ENCODE measurements around the gene RPLP1.

The RPLP1 gene

DNA sequence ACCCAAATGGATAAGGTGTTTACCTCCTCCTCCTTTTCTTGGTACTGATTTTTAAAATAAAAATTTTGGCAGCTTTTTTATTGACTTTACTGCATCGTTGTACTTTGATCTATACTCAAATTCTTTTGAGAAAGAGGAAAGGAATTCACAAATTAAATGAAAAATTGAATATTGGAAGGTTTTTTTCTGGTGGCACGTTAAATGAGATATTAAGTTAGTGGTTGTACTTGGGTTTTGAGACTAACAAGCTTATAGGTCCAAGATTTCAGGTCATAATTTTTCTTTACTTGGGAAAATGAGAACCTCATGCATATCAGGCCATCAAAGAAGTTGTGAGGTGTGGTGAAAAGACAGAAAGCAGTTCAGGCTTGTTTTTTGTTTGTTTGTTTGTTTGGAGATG is 14.1 kb downstream of the RPLP1 start:
- TF ChIP-seq, protein P1, sequence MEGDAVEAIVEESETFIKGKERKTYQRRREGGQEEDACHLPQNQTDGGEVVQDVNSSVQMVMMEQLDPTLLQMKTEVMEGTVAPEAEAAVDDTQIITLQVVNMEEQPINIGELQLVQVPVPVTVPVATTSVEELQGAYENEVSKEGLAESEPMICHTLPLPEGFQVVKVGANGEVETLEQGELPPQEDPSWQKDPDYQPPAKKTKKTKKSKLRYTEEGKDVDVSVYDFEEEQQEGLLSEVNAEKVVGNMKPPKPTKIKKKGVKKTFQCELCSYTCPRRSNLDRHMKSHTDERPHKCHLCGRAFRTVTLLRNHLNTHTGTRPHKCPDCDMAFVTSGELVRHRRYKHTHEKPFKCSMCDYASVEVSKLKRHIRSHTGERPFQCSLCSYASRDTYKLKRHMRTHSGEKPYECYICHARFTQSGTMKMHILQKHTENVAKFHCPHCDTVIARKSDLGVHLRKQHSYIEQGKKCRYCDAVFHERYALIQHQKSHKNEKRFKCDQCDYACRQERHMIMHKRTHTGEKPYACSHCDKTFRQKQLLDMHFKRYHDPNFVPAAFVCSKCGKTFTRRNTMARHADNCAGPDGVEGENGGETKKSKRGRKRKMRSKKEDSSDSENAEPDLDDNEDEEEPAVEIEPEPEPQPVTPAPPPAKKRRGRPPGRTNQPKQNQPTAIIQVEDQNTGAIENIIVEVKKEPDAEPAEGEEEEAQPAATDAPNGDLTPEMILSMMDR (IDR thresholded peaks at IDR 0.05; ENCODE audit: insufficient read depth, low read length, poor library complexity, severe bottlenecking), result no peak
- no peaks in the 10 kb centered on the region for H3K27me3 ChIP-seq (replicated peaks; ENCODE audit: control insufficient read depth, insufficient read depth, low read length)
- H3K36me3 ChIP-seq (ENCODE audit: control insufficient read depth, insufficient read depth, low read length), result no peaks in the 10 kb centered on the region
- H3K4me3 ChIP-seq (replicated peaks; ENCODE audit: low read depth, low read length), result no peak overlapping the region
- no peak for DNase-seq (ENCODE audit: extremely low read depth, insufficient read length)

DNA sequence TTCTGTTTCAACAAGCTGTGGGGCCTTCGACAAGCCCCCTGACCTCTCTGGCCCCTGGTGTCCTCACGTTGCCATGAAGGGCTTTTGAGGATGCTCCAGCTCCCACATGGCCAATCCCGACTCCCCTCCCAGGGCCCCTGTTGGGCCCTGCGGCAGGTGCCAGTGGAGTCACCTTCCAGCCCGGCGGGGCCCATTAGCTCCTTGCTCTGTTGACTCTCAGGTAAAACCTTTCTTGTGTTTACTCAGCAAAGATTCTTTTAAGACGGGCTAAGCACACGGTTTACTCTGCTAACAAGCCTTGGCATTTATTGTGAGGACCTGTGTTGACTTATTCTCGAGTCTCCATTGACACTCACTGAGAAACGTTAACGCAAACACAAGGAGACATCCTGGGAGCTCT is 15.0 kb downstream of the RPLP1 start:
- DNase-seq (ENCODE audit: extremely low read depth, insufficient read length), result no peak
- TF ChIP-seq, protein P1 (IDR thresholded peaks at IDR 0.05; ENCODE audit: insufficient read depth, low read length, poor library complexity, severe bottlenecking), result no peak
- H3K27me3 ChIP-seq (replicated peaks; ENCODE audit: control insufficient read depth, insufficient read depth, low read length), result no peaks in the 10 kb centered on the region
- H3K4me3 ChIP-seq (replicated peaks; ENCODE audit: low read depth, low read length), result no peak overlapping the region
- no peaks in the 10 kb centered on the region for H3K36me3 ChIP-seq (ENCODE audit: control insufficient read depth, insufficient read depth, low read length)

DNA sequence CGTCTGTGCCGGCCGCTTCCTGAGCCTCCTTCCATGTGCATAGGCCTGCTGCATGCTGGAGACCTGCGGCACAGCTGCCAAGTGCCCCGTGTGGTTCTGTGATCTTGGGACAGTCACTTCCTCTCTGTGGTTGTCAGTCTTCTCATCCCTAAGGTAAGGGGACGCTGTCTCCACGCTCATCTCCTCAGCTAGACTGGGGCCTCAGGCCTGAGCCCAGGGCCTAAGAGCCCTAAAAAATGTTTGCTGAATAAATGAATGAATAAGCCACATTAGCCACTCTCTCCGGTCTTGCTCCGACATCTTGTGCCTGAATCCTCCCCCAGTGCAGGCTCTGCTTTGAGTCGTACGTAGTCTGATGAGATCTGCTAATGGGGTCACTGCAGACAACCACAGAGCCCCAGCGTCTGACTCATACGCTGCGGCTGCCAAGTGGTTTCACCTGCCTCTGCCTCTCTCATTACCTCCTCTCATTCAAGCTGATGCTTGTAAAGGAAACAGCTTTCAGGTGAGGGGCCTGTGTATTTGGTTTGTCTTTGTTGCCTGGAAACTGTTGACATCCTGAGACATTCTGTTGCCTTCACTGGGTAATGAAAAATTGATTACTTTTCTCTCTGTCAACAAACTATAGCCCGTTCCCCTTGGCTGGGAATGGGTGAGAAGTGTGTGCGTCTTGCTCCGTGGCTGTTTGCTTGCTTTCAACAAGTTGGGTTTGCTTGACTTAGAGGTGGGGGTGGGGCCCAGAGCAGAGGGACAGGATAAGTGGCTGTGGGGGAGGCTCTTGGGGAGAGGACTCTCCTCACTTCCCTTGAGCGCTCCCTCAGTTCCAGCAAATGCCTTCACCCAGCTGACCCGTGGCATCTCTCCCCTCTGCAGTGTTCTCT is 15.9 kb downstream of the RPLP1 start:
- peak; percentile 74 for DNase-seq (ENCODE audit: extremely low read depth, insufficient read length)
- TF ChIP-seq, protein P1 (IDR thresholded peaks at IDR 0.05; ENCODE audit: insufficient read depth, low read length, poor library complexity, severe bottlenecking), result no peak
- Histone ChIP-seq H3K27me3 (replicated peaks; ENCODE audit: control insufficient read depth, insufficient read depth, low read length) (no peaks in the 10 kb centered on the region), H3K36me3 (ENCODE audit: control insufficient read depth, insufficient read depth, low read length) (no peaks in the 10 kb centered on the region), H3K4me3 (replicated peaks; ENCODE audit: low read depth, low read length) (no peak overlapping the region)

DNA sequence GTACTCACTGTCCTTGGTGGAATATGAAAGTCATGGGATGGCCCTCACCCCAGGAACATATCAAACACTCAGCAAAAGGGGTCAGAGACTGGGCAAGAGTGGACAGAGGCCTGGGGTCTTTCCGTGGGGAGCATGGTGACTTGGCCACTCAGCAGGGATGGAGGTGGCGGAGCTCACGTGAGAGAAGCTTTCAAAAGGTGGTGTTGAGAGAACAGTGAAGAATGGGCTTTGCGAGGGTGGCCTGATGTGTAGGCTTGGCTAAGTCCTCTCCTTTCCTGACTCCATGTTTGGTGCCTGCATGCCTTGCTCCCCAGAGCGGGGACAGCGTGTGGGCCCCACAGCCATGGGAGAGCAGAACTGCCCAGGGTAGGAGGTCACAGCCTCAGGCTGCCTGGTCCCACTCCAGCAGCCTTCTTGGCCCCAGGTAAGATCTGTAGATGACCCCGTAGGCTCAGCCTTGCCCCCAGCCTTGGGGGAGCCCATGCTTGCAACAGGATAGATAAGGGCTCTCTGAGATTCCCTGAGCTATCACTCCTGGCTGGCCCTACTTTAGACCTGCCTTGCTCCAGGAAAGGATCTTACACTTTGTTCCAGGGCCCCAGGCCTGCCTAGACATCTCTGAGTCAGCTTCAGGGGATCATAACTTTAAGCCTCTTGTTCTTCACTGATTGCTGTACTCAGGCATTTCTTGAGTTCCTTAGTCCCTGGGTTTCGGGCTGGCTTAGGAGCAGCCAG is 17.0 kb downstream of the RPLP1 start:
- TF ChIP-seq, protein P1 (IDR thresholded peaks at IDR 0.05; ENCODE audit: insufficient read depth, low read length, poor library complexity, severe bottlenecking), result no peak
- Histone ChIP-seq H3K36me3 (ENCODE audit: control insufficient read depth, insufficient read depth, low read length) (no peaks in the 10 kb centered on the region), H3K27me3 (replicated peaks; ENCODE audit: control insufficient read depth, insufficient read depth, low read length) (no peaks in the 10 kb centered on the region), H3K4me3 (replicated peaks; ENCODE audit: low read depth, low read length) (no peak overlapping the region)
- no peak for DNase-seq (ENCODE audit: extremely low read depth, insufficient read length)

DNA sequence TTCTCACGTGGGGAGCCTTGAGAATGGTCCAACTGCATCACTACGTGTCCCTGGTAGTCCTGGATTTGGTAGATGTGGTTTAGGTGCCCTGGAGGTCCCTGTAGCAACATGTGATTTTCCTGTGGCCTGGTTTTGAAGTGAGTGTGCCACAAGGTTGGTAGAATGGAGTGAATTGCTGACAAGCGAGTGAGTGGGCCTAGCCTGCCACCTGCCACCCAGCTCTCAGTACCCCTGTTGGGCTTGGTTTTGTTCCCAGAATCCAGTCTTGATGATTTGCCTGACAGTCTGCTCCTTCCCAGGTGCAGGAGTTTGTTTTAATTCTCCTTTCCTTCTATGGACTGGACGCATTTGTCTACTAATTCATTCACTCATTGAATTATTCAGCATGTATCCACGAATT is 19.4 kb downstream of the RPLP1 start:
- DNase-seq (ENCODE audit: extremely low read depth, insufficient read length), result no peak
- peaks cover 2% of the 10 kb centered on the region for H3K27me3 ChIP-seq (replicated peaks; ENCODE audit: control insufficient read depth, insufficient read depth, low read length)

More for the DNA sequence above, 19.4 kb downstream of the RPLP1 start:
- no peaks in the 10 kb centered on the region for H3K36me3 ChIP-seq (ENCODE audit: control insufficient read depth, insufficient read depth, low read length)
- TF ChIP-seq, protein P1 (IDR thresholded peaks at IDR 0.05; ENCODE audit: insufficient read depth, low read length, poor library complexity, severe bottlenecking), result no peak
- H3K4me3 ChIP-seq (replicated peaks; ENCODE audit: low read depth, low read length), result no peak overlapping the region
